Esophagus squamous epithelium (tissue), 4 donors: ENCODE results near the gene PRR11.

Experiments
- CTCF ChIP-seq, 6 experiments: fragments of 450-650 bp in 4 of 6; fragments of 200-600 bp in 2 of 6; sonication (generic) in 2 of 6; IDR thresholded peaks; one replicate each; pipeline ENCODE4 v1.5.1; 2016 to 2019; ENCODE audit warnings: antibody characterized with exemption in 6 of 6, mild to moderate bottlenecking in 4 of 6, moderate library complexity in 4 of 6
- POLR2A ChIP-seq, 4 donors: fragments of 450-650 bp; IDR thresholded peaks; one replicate each; pipeline ENCODE4 v1.6.1; 2017; ENCODE audit warnings: antibody characterized with exemption in 4 of 4, mild to moderate bottlenecking in 4 of 4, moderate library complexity in 3 of 4

GRCh38 chr17:59238906-59239305, 83.4 kb downstream of the PRR11 start:
- TF ChIP-seq CTCF (IDR thresholded peaks at IDR 0.05) (no peak), POLR2A (IDR thresholded peaks at IDR 0.05) (no peak)
